Fibroblast of skin of left biceps (primary cell): ENCODE results near the gene SHANK3.
"Not testable (repeated sequence)": the region's sequence is repeated elsewhere in the genome, so short reads cannot be mapped to it uniquely, and the experiment has no call there.

Experiments
- DNase-seq, 2 experiments: peaks; one replicate each; pipeline ENCODE4 v3.0.0-alpha.2; 2013; ENCODE audit warnings: low read depth in 2 of 2

Gene SHANK3

GRCh38 chr22:50653256-50653655 is 19.4 kb upstream of the SHANK3 start:
- no peak for DNase-seq

- DNase-seq = not testable (repeated sequence)
These were observed 18.0 kb upstream of the SHANK3 start for GRCh38 chr22:50654664-50655063.

DNA sequence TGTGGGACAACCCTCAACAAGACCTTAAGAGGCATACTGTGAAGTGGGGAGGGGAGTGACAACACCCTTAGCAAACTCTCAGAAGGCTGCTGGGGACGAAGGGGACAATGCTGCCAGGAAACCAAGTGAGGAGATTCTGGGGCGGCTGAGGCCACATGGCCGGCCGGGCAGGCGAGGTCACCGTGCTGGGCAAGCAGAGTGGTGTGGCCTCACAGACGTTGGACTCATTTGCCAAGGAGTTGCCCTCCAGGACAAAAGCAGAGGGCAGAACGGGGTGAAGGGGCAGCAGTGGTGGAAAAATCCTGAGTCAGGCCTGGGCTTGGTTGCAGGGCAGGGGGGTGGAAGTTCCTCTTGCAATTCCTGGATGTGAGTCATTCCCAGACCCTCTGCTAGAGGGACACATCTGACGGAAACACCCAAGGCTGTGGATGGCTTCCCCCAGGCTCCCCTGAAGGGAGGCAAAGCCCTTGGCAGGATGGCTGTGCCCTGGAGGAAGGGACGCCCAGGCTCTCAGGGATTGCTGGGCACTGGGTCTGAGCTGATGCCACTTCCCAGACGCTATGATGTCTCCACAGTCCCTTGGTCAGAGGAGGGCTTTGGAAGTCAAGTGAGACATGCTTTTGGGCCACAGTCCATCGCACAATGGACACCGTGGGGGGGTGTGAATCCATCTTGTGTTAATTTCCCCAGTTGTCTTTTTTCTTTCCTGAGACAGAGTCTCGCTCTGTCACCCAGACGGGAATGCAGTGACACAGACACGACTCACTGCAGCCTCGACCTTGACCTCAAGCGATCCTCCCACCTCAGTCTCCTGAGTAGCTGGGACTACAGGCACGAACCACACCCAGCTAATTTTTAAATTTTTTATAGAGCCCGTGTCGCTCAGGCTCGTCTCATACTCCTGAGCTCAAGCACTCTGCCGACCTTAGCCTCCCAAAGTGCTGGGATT is 16.2 kb upstream of the SHANK3 start:
- DNase-seq = peak; percentile 12 to 17

DNA sequence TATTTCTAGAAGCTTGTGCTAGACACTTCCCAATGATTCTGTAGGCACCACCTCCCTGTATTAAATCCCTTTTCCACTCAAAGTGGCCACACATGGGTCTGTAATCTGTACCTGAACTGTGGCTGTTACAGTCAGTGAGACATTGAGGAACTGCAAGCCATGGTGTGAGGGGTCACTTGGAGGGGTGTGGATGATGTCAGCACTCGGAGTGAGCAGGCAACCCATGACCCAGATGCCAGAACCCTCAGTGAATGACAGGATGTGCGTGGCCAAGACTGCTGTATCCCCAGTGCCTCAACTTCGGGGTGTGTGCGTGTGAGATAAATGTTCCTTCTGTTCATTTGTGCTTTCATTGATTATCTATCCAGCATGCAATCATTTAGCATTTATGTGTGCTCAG is 14.7 kb upstream of the SHANK3 start:
- no peak for DNase-seq

DNA sequence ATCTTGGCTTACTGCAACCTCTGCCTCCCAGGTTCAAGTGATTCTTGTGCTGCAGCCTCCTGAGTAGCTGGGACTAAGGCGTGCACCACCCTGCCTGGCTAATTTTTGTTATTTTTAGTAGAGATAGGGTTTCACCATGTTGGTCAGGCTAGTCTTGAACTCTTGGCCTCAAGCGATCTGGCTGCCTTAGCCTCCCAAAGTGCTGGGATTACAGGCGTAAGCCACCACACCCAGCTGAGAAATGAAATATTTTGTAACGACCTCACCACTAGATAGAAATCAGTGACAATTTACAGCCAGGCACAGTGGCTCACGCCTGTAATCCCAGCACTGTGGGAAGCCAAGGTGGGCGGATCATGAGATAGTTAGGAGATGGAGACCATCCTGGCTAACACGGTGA is 12.9 kb upstream of the SHANK3 start:
- DNase-seq = not testable (repeated sequence)

GRCh38 chr22:50660306-50660705 is 12.3 kb upstream of the SHANK3 start:
- DNase-seq = no peak

DNA sequence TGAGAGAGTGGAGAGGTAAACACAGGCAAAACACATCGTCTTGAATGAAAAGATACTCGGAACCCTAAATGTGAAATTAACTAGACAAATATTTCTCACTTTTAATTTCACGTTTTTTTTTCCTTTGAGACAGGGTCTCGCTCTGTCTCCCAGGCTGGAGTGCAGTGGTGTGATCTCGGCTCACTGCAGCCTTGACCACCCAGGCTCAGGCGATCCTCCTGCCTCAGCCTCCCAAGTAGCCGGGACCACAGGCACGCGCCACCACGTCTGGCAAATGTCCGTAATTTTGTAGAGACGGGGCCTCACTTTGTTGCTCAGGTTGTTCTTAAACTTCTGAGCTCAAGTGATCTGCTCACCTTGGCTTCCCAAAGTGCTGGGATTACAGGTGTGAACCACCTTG is 7.4 kb upstream of the SHANK3 start:
- DNase-seq = no peak

DNA sequence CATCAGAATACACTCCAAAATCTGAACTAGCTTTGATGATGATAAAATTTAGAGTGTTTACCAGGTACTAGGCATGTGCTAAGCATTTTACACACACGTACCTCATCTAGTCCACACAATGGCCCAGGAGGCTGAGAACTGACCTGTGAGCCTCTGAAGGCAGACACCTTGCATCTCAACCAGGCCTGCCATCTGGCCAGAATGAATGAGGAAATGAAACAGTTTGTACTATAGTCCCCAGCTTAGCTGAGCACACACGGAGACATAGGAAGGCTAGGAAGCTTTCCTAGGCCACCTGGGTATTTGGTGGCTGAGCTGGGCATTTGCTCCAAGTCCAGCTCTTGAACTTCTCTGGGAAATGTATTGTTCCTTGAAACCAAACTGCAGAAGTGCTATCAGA is 6.9 kb upstream of the SHANK3 start:
- no peak for DNase-seq

GRCh38 chr22:50670513-50670912 is 2.1 kb upstream of the SHANK3 start:
- DNase-seq = no peak

GRCh38 chr22:50670914-50671538 is 1.6 kb upstream of the SHANK3 start:
- DNase-seq = no peak

GRCh38 chr22:50671641-50672040 is 982 bp upstream of the SHANK3 start:
- no peak for DNase-seq

GRCh38 chr22:50672041-50672440 is 582 bp upstream of the SHANK3 start:
- DNase-seq = no peak

GRCh38 chr22:50673231-50674129 is 857 bp downstream of the SHANK3 start:
- DNase-seq = no peak

- DNase-seq = no peak
These were observed 1.5 kb downstream of the SHANK3 start for GRCh38 chr22:50674130-50674500.

DNA sequence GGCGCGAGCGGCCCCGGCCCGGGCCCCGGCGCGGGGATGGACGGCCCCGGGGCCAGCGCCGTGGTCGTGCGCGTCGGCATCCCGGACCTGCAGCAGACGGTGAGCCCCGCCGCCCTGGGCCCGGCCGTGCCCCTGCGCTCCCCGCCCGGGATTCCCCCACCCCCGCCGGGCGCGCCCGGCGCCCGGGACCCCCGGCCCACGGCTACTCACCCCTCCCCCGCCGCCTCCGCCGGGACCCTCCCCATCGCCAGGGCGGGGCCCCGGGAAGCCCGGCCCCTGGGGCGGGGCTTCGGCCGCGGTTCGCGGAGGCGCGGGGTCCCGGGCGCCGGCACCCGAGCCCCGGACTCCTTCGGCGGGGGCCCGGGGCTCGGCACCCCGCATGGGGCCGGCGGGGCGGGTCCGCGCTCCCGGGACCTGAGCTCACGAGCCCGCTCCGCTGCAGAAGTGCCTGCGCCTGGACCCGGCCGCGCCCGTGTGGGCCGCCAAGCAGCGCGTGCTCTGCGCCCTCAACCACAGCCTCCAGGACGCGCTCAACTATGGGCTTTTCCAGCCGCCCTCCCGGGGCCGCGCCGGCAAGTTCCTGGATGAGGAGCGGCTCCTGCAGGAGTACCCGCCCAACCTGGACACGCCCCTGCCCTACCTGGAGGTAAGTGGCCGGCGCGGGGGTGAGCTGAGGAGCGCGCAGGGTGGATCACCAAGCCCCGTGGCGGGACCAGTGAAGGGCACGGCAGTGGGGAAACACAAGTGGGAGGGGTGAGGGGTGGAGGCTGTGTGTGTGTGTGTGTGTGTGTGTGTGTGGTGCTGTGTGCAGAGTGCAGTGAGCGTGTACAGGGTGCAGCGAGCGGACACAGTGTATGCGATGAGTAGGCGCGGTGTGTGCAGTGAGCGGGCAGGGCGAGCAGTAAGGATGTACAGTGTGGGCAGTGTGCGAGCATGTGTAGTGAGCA is 2.3 kb downstream of the SHANK3 start:
- no peak for DNase-seq

DNA sequence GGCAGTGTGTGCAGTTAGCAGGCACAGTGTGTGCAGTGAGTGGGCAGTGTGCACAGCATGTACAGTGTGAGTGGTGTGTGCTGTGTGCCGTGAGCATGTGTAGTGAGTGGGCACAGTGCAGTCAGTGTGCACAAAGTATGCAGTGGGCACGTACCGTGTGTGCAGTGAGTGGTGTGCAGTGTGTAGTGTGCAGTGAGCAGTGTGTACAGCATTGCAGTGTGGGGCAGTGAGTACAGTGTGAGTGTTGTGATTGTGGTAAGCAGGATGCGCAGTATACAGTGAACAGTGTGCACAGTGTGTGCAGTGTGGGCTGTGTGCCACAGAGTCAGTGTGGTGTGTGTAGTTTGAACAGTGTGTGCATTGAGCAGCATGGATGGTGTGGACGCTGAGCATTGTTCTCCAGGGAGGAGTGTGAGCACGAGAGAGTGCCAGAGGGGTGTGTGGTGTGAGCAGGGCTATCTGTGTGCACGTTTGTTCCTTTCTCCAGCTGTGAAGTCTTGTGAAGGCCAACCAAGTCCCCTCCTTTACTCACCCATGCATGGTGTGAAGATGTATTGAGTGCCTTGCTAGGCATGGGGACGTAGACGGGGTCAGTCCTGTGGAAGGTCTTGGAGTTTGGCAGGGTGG is 3.0 kb downstream of the SHANK3 start:
- DNase-seq = no peak

DNA sequence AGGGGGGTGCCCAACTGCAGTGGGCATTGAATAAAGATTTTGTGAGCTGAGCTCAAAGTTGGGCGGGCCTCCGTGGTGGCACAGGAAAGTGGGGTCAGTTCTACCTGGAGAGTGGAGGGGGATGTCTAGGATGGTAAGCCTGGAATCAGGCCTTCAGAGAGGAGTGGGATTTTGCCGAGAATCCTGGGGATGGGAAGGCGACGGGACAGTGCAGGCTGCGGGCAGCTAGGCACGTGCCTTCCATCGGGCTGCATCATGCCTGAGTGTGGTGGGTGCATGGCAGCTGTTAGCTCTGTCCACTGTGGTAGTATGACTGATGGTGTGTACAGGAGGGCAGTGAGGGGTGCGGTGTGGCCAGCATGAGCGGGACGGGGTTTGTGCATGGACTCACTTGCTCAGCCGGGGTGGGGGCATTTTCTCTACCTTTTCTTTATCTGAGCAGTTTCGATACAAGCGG is 3.6 kb downstream of the SHANK3 start:
- DNase-seq = no peak

DNA sequence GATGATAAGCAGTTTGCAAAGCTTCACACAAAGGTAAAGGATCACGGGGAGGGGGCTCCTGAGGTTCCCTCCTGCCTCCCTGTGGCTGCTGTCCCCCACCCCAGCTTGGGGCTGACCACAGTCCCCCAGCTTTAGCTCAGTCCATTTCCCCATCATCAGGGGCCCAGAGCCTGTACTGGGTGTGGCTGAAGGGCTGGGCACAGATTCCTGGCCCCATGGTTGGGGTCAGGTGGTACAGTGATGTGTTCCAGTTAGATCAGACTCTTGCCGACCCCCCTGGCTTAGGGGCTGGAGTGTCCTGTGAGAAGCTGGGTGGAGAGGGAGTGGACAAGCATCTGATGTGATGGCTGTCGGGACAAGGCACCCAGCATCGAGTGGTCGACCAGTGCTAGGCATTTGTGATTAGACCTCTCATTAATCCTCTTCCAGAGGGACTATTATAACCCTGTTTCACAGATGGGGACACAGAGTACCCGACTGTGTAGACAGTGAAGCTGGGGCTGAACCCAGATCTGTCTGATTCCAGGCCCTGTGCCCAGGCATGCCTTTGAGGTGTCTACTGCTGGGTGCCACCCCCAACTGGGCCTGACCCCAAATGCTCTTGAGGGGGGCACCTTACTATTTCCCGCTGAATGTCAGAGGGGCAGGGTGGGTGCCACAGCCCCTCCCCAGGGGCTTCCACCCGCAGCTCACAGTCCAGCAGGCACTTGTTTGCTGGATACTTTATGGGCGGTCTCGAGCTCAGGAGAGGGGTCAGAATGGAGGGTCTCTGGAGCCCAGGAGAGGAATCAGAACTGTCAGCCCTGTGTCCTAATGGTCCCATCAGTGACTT is 4.3 kb downstream of the SHANK3 start:
- DNase-seq = no peak

- DNase-seq = no peak
These were observed 5.0 kb downstream of the SHANK3 start for GRCh38 chr22:50677493-50678217.
